CD8-positive, alpha-beta memory T cell (primary cell): ENCODE results near the gene KRTAP5-5. TPM values are rescaled to one million over a fixed set of nuclear protein-coding genes. Genes with fewer than 3 reads are reported as not detected.
A peak's percentile ranks its signal among the peaks of the same experiment; 100 is the strongest.

Experiments
- CTCF ChIA-PET: fragments of 350-600 bp; sonication (Branson Sonifier 250); formaldehyde crosslinking; loops from one replicate; lab custom pipeline; 2021; ENCODE audit warnings: antibody characterized with exemption; lab: Charles Lee
- POLR2A ChIA-PET: fragments of 350-600 bp; sonication (Branson Sonifier 250); formaldehyde crosslinking; loops from one replicate; lab custom pipeline; 2021; ENCODE audit warnings: antibody characterized with exemption; lab: Charles Lee
- DNase-seq, 5 donors: peaks; one replicate each; pipeline versions ENCODE4 v3.0.0 to v3.0.0-alpha.2; 2020 to 2022; ENCODE audit warnings: mixed read lengths in 1 of 5
- H3K27ac ChIP-seq: one replicate; pipeline ENCODE4 v1.7.0; 2013; ENCODE audit warnings: low read depth, mild to moderate bottlenecking, low read length, moderate library complexity
- H3K27me3 ChIP-seq: 2 replicates; pipeline ENCODE4 v1.7.0; 2013; ENCODE audit warnings: low read length, mild to moderate bottlenecking; ENCODE audit not compliant: insufficient read depth, poor library complexity, severe bottlenecking
- H3K36me3 ChIP-seq: 2 replicates; pipeline ENCODE4 v1.7.0; 2013; ENCODE audit warnings: mild to moderate bottlenecking, low read length, moderate library complexity; ENCODE audit not compliant: insufficient read depth
- H3K4me1 ChIP-seq: 2 replicates; pipeline ENCODE4 v1.7.0; 2013; ENCODE audit warnings: mild to moderate bottlenecking, low read length, moderate library complexity; ENCODE audit not compliant: insufficient read depth
- H3K4me3 ChIP-seq: 2 replicates; pipeline ENCODE4 v1.7.0; 2013; ENCODE audit warnings: mild to moderate bottlenecking, low read length
- H3K9me3 ChIP-seq: 2 replicates; pipeline ENCODE4 v1.7.0; 2013; ENCODE audit warnings: mild to moderate bottlenecking, low read length
- H3K27ac Mint-ChIP-seq, 8 donors: one replicate each; pipeline ENCODE4 v1.8.0; 2020 to 2021; ENCODE audit warnings: mixed read lengths in 8 of 8, mild to moderate bottlenecking in 6 of 8, inconsistent platforms in 3 of 8, moderate library complexity in 3 of 8
- H3K27me3 Mint-ChIP-seq, 2 donors: one replicate each; pipeline ENCODE4 v1.8.0; 2020 to 2021; ENCODE audit warnings: mixed read lengths in 2 of 2, mild to moderate bottlenecking in 1 of 2, moderate library complexity in 1 of 2
- H3K36me3 Mint-ChIP-seq, 3 donors: one replicate each; pipeline ENCODE4 v1.8.0; 2020 to 2021; ENCODE audit warnings: mixed read lengths in 3 of 3, inconsistent platforms in 1 of 3, mild to moderate bottlenecking in 1 of 3
- H3K4me1 Mint-ChIP-seq, 3 donors: one replicate each; pipeline ENCODE4 v1.8.0; 2020 to 2021; ENCODE audit warnings: mixed read lengths in 3 of 3, inconsistent platforms in 1 of 3, mild to moderate bottlenecking in 1 of 3
- H3K4me3 Mint-ChIP-seq, 7 donors: one replicate each; pipeline ENCODE4 v1.8.0; 2020 to 2021; ENCODE audit warnings: mixed read lengths in 7 of 7, mild to moderate bottlenecking in 6 of 7, moderate library complexity in 4 of 7, inconsistent platforms in 2 of 7
- H3K9me3 Mint-ChIP-seq, 5 donors: one replicate each; pipeline ENCODE4 v1.8.0; 2020 to 2022; ENCODE audit warnings: mixed read lengths in 5 of 5, mild to moderate bottlenecking in 3 of 5, moderate library complexity in 2 of 5, inconsistent platforms in 1 of 5
- polyA plus RNA-seq: library from polyadenylated mRNA; unstranded; fragments of 300-500 nt; fragmentation: Illumina TruSeq; gene quantifications from one replicate; pipeline ENCODE4 v1.2.3, GENCODE V29; 2021
- total RNA-seq, 2 experiments: library from RNA; stranded (reverse); gene quantifications; one replicate each; pipeline ENCODE4 v1.2.3, GENCODE V29; 2021

Gene KRTAP5-5
- total and polyA plus RNA-seq, 3 experiments from 2014 or later, result not detected

DNA sequence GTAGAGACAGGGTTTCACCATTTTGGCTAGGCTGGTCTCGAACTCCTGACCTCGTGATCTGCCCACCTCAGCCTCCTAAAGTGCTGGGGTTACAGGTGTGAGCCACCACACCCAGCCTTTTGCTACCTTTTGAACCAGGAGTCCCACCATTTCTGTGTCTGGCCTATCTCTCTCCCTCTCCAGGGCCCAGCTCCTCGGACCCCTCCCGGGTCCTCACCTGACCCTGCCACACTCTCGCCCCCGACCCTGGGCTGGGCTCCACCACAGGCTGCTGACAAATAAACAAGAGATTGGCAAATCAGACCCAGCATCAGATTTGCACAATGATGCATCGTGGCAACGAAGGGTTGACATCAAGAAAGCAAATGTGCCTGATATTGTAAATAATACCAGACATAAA lies 8.8 kb downstream of the KRTAP5-5 start:
- peaks cover 0 to 5% (median 0%) of the 10 kb centered on the region in 3 donors for H3K4me1 Mint-ChIP-seq
- Histone ChIP-seq H3K36me3 (no peaks in the 10 kb centered on the region), H3K9me3 (no peaks in the 10 kb centered on the region), H3K4me1 (no peaks in the 10 kb centered on the region), H3K27me3 (no peaks in the 10 kb centered on the region), H3K4me3 (no peak overlapping the region), H3K27ac (no peak overlapping the region)
- H3K27me3 Mint-ChIP-seq, result peaks cover 16 to 32% of the 10 kb centered on the region in 2 donors
- DNase-seq, result no peak
- H3K9me3 Mint-ChIP-seq, result no peaks in the 10 kb centered on the region
- H3K27ac Mint-ChIP-seq, result no peak overlapping the region
- ChIA-PET POLR2A (interaction anchor here (0.5 kb wide), 1 partner anchor 54 kb away, joined by 3 read pairs; the partner anchor contains the start of gene KRTAP5-1), CTCF (interaction anchor here (1.3 to 2.6 kb wide), 3 partner anchors 10 to 56 kb away, joined by 3 to 12 read pairs (median 4); no protein-coding TSS in a partner anchor)
- no peaks in the 10 kb centered on the region for H3K36me3 Mint-ChIP-seq
- H3K4me3 Mint-ChIP-seq, result no peak overlapping the region

DNA sequence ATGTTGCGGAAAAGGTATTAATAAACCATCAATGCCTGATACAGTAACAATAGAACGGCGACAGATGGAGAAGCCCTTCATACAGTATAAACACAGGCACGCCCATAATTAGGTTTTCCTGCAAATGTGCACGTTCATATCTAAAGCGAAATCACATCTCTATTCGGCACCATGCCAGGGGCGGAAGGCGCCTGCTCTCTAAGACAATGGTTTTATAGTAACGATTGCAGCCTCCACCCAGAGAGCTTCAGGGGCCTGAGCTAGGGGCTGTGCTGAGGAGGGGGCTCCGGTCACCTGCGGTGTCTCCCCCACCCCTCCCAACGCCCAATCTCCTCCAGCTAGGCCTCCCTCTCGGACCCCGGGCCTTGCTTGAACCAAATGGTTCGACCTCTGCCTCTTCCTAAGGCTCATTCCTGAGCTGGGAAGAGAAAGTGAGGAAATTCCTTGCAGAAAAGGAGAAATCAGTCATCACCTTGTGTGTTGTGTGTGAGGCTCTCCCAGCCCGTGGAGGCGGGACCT lies 9.6 kb downstream of the KRTAP5-5 start:
- no peak overlapping the region for H3K27ac ChIP-seq
- Mint-ChIP-seq H3K36me3 (no peaks in the 10 kb centered on the region), H3K4me3 (peak overlapping the region in 1 of 7 donors; percentile 40), H3K27ac (no peak overlapping the region), H3K9me3 (no peaks in the 10 kb centered on the region), H3K4me1 (peaks cover 0 to 5% (median 0%) of the 10 kb centered on the region in 3 donors), H3K27me3 (peaks cover 16 to 28% of the 10 kb centered on the region in 2 donors)
- H3K36me3 ChIP-seq, result no peaks in the 10 kb centered on the region
- CTCF ChIA-PET, result interaction anchor here (1.1 to 2.6 kb wide), 7 partner anchors 8 to 93 kb away, joined by 3 to 12 read pairs (median 4); partner anchors contain the start of gene KRTAP5-5
- no peak overlapping the region for H3K4me3 ChIP-seq
- no peaks in the 10 kb centered on the region for H3K9me3 ChIP-seq
- no peaks in the 10 kb centered on the region for H3K4me1 ChIP-seq
- no peaks in the 10 kb centered on the region for H3K27me3 ChIP-seq
- no peak for DNase-seq
- POLR2A ChIA-PET, result no interaction called here

DNA sequence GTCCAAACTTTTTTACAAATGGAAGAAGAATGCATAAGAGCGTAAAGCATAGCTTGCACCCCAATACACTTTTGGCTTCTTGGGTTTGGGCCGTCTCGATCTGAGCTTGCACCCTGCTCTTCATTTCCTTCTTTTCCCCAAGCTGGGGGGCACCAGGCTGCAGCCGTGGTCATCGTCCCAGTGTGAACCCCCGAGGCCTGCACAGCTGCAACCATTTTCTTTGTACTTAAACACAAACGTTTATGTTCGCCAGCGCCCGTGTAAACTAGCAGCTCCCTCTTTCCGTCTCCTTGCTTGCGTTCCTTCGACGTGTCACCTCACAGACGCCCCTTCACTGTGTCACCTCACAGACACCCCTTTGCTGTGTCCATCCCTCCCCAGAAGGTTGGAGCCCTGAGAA lies 10.1 kb downstream of the KRTAP5-5 start:
- no peak for DNase-seq
- Histone ChIP-seq H3K4me1 (no peaks in the 10 kb centered on the region), H3K27ac (no peak overlapping the region), H3K36me3 (no peaks in the 10 kb centered on the region), H3K4me3 (no peak overlapping the region), H3K27me3 (no peaks in the 10 kb centered on the region), H3K9me3 (no peaks in the 10 kb centered on the region)
- no peak overlapping the region for H3K27ac Mint-ChIP-seq
- H3K4me3 Mint-ChIP-seq, result no peak overlapping the region
- ChIA-PET POLR2A (no interaction called here), CTCF (interaction anchor here (0.6 to 2.6 kb wide), 8 partner anchors 8 to 751 kb away, joined by 3 to 12 read pairs (median 4); partner anchors contain the start of gene KRTAP5-5)
- H3K9me3 Mint-ChIP-seq, result no peaks in the 10 kb centered on the region
- peaks cover 18 to 30% of the 10 kb centered on the region in 2 donors for H3K27me3 Mint-ChIP-seq
- H3K4me1 Mint-ChIP-seq, result peaks cover 0 to 5% (median 0%) of the 10 kb centered on the region in 3 donors
- H3K36me3 Mint-ChIP-seq, result no peaks in the 10 kb centered on the region

DNA sequence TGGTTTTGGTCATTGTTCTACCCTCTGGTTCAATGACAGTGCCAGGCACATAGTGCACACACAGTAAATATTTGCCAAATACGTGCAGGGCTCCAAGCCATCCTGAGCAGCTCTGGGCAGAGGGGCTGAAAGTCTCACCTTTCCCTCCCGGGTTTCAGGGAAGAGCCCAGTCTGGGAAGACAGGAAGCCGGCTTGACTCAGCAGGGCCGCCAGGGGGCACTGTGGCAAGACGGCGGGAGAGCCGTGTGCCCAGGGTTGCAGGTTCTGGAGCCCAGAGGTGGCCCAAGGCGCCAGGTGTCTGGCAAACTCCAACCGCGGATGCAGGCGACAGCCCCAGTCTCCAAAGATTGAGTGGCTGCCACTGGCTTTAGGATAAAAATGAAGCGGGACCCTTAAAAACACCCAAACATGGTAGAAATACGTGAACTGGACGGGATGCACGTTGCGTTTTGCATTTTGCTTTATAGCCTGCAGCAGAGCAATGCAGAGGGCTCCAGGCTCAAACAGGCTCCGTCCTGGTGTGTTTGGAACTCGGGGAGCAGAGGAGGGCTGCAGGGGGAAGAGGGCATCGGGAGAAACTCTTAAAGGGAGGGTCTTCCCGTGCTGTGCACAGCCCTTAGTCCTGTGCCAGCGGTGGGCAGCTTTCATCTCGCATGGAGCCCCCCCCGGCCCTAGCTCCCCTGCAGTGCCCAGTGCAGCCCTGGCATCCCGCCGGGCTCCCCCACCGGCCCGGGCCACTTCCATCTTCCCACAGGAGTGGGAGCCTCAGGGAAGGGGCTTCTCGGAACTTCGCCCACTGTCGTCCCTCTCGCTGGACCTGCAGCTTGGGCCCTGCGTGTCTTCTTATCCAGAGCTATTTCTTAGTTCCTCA lies 10.7 kb downstream of the KRTAP5-5 start:
- Histone ChIP-seq H3K4me3 (no peak overlapping the region), H3K9me3 (no peaks in the 10 kb centered on the region), H3K36me3 (no peaks in the 10 kb centered on the region), H3K4me1 (no peaks in the 10 kb centered on the region), H3K27ac (no peak overlapping the region), H3K27me3 (no peaks in the 10 kb centered on the region)
- peaks cover 0 to 5% (median 0%) of the 10 kb centered on the region in 3 donors for H3K4me1 Mint-ChIP-seq
- peak in 4 of 5 donors; percentile 7 to 25 (median 14) for DNase-seq
- CTCF ChIA-PET, result interaction anchor here (0.6 to 2.6 kb wide), 8 partner anchors 9 to 750 kb away, joined by 3 to 12 read pairs (median 4); partner anchors contain the start of gene KRTAP5-5
- H3K36me3 Mint-ChIP-seq, result no peaks in the 10 kb centered on the region
- peak overlapping the region in 1 of 8 donors; percentile 8 for H3K27ac Mint-ChIP-seq
- peaks cover 17 to 26% of the 10 kb centered on the region in 2 donors for H3K27me3 Mint-ChIP-seq
- no peak overlapping the region for H3K4me3 Mint-ChIP-seq
- H3K9me3 Mint-ChIP-seq, result no peaks in the 10 kb centered on the region
- POLR2A ChIA-PET, result no interaction called here

DNA sequence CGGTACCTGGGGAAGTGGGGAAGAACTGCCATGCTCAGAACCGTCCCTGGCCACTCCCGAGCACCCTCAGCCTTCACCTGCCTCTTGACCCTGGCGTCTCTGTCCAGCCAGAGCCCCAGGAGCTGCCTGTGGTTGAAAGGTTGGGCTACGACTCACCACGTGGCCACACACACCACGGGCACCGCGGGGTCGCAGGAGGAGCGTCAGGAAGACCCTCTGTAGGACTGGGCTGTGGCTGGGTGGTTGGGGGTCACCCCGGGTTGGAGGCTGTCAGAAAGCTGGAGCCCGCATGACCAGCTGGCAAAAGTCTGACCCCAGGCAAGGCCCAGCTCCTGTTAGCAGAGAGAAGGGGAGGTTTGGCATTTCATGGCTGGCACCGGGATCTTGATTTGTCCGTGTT lies 11.5 kb downstream of the KRTAP5-5 start:
- POLR2A ChIA-PET, result no interaction called here
- no peaks in the 10 kb centered on the region for H3K9me3 Mint-ChIP-seq
- no peaks in the 10 kb centered on the region for H3K27me3 ChIP-seq
- H3K9me3 ChIP-seq, result no peaks in the 10 kb centered on the region
- DNase-seq, result no peak
- no peak overlapping the region for H3K4me3 Mint-ChIP-seq
- CTCF ChIA-PET, result interaction anchor here (1.4 kb wide), 1 partner anchor 9 kb away, joined by 5 read pairs; no protein-coding TSS in a partner anchor
- no peaks in the 10 kb centered on the region for H3K36me3 Mint-ChIP-seq
- H3K4me1 Mint-ChIP-seq, result peaks cover 0 to 5% (median 0%) of the 10 kb centered on the region in 3 donors
- H3K27ac ChIP-seq, result no peak overlapping the region
- no peaks in the 10 kb centered on the region for H3K36me3 ChIP-seq
- H3K27me3 Mint-ChIP-seq, result peaks cover 16 to 22% of the 10 kb centered on the region in 2 donors
- H3K4me1 ChIP-seq, result no peaks in the 10 kb centered on the region
- H3K4me3 ChIP-seq, result no peak overlapping the region
- H3K27ac Mint-ChIP-seq, result no peak overlapping the region

DNA sequence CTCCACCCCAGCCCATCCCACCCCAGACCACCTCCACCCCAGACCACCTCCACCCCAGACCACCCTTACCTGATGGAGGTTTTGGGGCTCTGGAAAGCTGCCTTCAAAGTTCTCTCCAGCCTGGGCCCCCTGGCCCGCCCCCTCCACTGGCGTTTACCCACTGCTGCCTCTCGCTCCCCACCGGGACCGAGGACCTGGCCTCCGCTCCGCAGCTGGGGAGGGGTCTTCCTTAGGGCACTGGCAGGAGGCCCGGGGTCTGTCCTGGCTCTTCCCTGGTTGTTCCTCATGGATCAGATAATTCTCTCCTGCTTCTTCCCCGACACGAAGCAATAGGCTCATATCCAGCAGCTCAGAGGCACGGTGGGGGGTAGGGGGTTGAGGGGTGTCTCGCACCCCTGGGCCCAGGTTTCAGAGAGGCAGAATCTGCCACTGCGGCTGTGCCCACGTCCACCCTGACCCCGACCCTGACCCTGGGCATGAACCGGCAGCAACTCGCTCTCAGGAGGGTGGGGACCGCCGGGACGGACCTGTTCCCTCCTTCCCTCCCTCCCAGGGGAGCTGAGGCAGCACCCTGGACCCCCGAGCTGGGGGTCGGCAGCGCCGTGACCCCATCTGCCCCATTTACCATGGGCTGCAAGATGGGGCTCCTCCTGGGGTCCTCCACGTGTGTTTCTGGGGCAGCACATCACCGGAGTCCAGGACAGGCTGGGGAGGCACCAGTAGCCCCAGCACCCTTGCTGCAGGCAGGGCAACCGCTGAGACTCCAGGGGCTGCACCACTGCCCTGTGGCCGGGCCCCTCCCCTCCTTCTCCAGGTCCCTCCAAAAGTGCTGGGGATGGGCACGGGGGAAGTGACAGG lies 12.9 kb downstream of the KRTAP5-5 start:
- H3K4me3 ChIP-seq, result no peak overlapping the region
- H3K27ac ChIP-seq, result no peak overlapping the region
- no peaks in the 10 kb centered on the region for H3K36me3 ChIP-seq
- no peaks in the 10 kb centered on the region for H3K9me3 Mint-ChIP-seq
- H3K27ac Mint-ChIP-seq, result no peak overlapping the region
- H3K27me3 Mint-ChIP-seq, result peaks cover 7 to 22% of the 10 kb centered on the region in 2 donors
- CTCF ChIA-PET, result interaction anchor here (3.2 kb wide), 1 partner anchor 10 kb away, joined by 13 read pairs; no protein-coding TSS in a partner anchor
- H3K4me1 ChIP-seq, result no peaks in the 10 kb centered on the region
- POLR2A ChIA-PET, result no interaction called here
- H3K27me3 ChIP-seq, result no peaks in the 10 kb centered on the region
- peaks cover 0 to 5% (median 0%) of the 10 kb centered on the region in 3 donors for H3K4me1 Mint-ChIP-seq
- no peak for DNase-seq
- no peaks in the 10 kb centered on the region for H3K36me3 Mint-ChIP-seq
- H3K9me3 ChIP-seq, result no peaks in the 10 kb centered on the region
- no peak overlapping the region for H3K4me3 Mint-ChIP-seq

DNA sequence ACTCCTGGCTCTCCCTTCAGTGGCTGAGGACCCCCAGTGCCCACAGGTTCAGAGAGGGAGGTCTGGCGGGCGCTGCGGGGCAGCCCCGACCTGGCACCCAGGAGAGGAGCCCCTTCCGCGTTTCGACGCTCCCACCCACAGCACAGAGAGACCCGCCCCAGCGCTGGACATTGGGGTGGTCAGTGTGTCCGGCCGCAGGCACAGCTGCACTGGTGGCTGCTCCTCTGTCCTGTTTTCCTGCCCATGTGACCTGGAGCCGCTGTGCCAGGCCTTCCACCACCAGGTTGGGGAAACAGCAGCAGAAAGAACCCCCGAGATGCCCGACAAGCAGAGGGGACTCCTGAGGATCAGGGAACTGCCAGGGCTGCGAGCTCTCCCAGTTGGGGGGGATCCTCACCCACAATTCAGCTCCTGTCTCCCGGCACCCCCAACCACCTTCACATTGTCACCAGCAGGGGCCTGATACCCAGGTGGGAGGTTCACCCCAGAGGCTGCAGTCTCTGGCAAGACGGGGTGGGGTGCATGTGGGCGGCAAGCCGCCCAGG lies 13.6 kb downstream of the KRTAP5-5 start:
- DNase-seq, result no peak
- H3K36me3 Mint-ChIP-seq, result no peaks in the 10 kb centered on the region
- Histone ChIP-seq H3K27me3 (no peaks in the 10 kb centered on the region), H3K4me1 (no peaks in the 10 kb centered on the region), H3K36me3 (no peaks in the 10 kb centered on the region), H3K4me3 (no peak overlapping the region), H3K9me3 (no peaks in the 10 kb centered on the region), H3K27ac (no peak overlapping the region)
- H3K9me3 Mint-ChIP-seq, result no peaks in the 10 kb centered on the region
- H3K27ac Mint-ChIP-seq, result no peak overlapping the region
- no peak overlapping the region for H3K4me3 Mint-ChIP-seq
- CTCF ChIA-PET, result interaction anchor here (3.2 kb wide), 1 partner anchor 10 kb away, joined by 13 read pairs; no protein-coding TSS in a partner anchor
- peaks cover 0 to 5% (median 0%) of the 10 kb centered on the region in 3 donors for H3K4me1 Mint-ChIP-seq
- H3K27me3 Mint-ChIP-seq, result peaks cover 7 to 22% of the 10 kb centered on the region in 2 donors
- POLR2A ChIA-PET, result no interaction called here
